Lower leg skin (tissue), 3 donors: ENCODE data around the gene GBE1.

ENCODE experiments used
- POLR2A ChIP-seq, 2 donors: fragments of 450-650 bp; IDR thresholded peaks; one replicate each; pipeline ENCODE4 v1.6.1; 2016 to 2017; ENCODE audit warnings: antibody characterized with exemption in 2 of 2, mild to moderate bottlenecking in 1 of 2, moderate library complexity in 1 of 2
- TF ChIP-seq, protein P1 (sequence below), 3 donors: fragments of 450-650 bp; IDR thresholded peaks; one replicate each; pipeline ENCODE4 v1.5.1; 2016; ENCODE audit warnings: antibody characterized with exemption in 3 of 3, mild to moderate bottlenecking in 3 of 3, moderate library complexity in 2 of 3

DNA sequence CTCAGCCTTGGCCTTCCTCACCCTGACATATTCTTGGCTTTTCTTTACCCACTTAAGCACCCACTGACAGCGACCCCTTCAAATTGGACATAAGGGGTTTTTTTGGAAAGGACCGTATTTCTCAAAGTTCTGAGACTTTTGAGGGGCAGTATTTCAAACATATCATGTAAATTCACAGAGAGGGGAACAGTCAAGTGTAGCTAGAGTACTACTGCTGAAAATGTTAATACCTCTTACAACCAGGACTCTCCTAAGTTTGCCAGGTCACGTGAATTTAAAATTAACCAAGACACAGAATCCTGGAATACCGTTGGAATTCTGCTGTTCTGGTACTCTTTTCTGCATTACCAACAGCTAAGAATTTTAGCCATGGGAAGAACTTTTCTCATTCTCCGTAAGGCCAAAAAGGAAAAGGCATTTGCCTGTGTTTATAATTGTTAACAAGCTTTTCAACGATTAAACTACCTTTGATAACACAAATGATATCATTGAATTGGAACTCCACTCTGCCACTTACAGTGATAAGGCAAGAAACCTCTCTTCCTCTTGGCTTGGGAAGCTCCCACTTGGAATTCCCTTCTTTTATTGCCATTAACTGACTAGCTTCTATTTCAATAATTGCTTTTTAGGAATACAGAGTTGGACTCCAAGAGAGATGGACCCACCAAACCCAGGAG lies 597 bp upstream of the GBE1 start:
- no peak for TF ChIP-seq POLR2A (IDR thresholded peaks at IDR 0.05)
- TF ChIP-seq, protein P1, sequence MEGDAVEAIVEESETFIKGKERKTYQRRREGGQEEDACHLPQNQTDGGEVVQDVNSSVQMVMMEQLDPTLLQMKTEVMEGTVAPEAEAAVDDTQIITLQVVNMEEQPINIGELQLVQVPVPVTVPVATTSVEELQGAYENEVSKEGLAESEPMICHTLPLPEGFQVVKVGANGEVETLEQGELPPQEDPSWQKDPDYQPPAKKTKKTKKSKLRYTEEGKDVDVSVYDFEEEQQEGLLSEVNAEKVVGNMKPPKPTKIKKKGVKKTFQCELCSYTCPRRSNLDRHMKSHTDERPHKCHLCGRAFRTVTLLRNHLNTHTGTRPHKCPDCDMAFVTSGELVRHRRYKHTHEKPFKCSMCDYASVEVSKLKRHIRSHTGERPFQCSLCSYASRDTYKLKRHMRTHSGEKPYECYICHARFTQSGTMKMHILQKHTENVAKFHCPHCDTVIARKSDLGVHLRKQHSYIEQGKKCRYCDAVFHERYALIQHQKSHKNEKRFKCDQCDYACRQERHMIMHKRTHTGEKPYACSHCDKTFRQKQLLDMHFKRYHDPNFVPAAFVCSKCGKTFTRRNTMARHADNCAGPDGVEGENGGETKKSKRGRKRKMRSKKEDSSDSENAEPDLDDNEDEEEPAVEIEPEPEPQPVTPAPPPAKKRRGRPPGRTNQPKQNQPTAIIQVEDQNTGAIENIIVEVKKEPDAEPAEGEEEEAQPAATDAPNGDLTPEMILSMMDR (IDR thresholded peaks at IDR 0.05), result no peak
